ENCODE results near the gene IQSEC1. TPM values are rescaled to one million over a fixed set of nuclear protein-coding genes. Genes with fewer than 3 reads are reported as not detected.

The IQSEC1 gene
- total RNA-seq, 4 donors from 2014 or later, result 33.6 to 72.0 (median 55.9) TPM

DNA sequence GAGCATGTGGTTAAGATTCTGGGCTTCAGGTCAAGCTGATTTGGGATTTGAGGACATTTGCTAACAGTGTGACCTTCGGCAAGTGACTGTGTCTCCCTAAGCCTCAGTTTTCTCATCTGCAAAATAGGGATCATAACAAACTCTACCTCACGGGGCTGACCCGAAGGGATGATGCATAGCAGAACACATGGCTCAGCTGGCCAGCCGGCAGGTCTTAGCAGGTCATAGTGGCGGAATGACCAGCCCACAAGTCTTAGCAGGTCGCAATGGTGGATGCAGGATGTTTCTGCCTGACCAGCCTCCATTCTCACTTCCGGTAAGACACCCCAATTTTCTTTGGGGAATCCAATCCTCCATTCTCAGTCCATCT is 63.3 kb downstream of the IQSEC1 start:
- TF ChIP-seq, protein P1, sequence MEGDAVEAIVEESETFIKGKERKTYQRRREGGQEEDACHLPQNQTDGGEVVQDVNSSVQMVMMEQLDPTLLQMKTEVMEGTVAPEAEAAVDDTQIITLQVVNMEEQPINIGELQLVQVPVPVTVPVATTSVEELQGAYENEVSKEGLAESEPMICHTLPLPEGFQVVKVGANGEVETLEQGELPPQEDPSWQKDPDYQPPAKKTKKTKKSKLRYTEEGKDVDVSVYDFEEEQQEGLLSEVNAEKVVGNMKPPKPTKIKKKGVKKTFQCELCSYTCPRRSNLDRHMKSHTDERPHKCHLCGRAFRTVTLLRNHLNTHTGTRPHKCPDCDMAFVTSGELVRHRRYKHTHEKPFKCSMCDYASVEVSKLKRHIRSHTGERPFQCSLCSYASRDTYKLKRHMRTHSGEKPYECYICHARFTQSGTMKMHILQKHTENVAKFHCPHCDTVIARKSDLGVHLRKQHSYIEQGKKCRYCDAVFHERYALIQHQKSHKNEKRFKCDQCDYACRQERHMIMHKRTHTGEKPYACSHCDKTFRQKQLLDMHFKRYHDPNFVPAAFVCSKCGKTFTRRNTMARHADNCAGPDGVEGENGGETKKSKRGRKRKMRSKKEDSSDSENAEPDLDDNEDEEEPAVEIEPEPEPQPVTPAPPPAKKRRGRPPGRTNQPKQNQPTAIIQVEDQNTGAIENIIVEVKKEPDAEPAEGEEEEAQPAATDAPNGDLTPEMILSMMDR (IDR thresholded peaks at IDR 0.05), result no peak
- DNase-seq (ENCODE audit: low spot score) (no peak), ATAC-seq (ENCODE audit: low FRiP score) (no peak)

- TF ChIP-seq, protein P1 (IDR thresholded peaks at IDR 0.05), result no peak
- ATAC-seq (ENCODE audit: low FRiP score) (no peak), DNase-seq (ENCODE audit: low spot score) (no peak)
These were observed 63.9 kb downstream of the IQSEC1 start for GRCh38 chr3:13009132-13009945.

DNA sequence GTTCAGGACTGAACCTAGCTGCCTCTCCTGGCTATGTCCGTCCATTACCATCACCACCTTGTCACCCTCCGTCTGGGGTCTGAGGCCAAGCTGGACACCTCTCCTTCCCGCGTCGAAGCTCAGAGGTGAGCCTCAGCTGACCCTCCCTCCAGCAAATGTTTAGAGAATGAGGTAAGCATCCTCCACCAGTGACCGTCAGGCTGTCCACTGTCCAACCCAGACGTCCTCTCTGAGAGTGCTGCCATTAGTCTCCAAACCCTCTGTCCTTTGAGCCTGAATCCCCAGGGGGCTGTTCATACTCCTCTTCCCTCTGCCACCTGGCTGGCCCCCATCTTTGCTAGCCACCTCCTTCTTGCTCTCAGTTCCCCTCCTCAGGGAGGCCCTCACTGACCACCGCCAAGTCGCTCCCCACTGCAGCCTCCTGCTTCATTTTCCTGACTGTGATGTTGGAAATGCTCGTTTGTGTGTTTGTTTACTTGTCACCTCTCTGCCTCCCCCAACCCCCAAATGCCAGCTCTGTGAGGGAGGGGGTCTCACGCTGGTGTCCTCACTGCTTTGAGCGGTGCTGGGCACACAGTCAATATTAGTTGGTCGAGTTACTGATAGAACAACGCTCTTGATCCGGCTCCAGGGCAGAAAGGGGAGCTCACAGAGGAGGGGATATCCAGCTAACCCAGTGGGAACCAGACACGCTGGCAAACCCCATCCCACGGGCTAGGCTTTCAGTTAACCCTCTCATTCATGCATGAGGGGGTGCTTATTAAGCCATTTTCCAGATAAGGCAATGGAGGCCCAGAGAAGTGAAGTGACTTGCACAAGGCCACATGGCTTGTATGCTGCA is 64.9 kb downstream of the IQSEC1 start:
- ATAC-seq (ENCODE audit: low FRiP score) (no peak), DNase-seq (ENCODE audit: low spot score) (no peak)
- TF ChIP-seq, protein P1 (IDR thresholded peaks at IDR 0.05), result no peak

DNA sequence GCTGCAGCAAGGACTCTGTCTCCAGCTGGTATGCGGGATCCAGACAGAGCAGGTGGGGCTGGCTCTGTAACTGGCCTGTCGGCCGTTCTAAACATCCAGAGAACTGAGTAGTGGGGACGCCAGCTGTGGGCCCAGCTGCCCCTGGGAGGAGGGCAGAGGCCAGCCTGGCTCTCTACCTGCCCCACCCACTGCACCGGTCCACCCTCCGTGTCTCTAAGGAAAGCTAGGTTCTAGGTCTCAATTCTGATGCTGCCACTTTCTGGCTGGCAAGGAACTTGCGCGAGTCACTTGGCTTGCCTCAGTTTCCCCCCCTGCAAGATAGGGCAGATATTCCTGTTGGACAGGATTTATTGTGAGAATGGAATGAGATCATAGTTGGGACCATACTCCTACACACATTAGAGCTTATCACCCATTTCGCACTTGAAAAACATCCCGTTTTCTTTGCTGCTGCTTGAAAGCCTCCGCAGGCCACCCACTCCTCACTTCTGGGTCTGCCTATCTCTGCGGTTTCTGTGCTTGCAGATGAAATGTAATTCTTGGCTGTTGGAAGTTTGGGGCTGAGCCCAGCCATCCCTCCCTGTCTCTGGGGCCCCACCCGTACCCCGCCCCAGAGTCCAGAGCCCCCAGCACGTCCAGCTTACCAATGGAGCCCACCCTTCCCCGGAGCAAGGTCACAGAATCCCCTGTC is 65.8 kb downstream of the IQSEC1 start:
- ATAC-seq (ENCODE audit: low FRiP score) (no peak), DNase-seq (ENCODE audit: low spot score) (no peak)
- TF ChIP-seq, protein P1 (IDR thresholded peaks at IDR 0.05), result no peak

GRCh38 chr3:13006216-13006990 is 66.8 kb downstream of the IQSEC1 start:
- TF ChIP-seq, protein P1 (IDR thresholded peaks at IDR 0.05), result no peak
- DNase-seq (ENCODE audit: low spot score), result no peak

GRCh38 chr3:13005301-13005700 is 67.9 kb downstream of the IQSEC1 start:
- DNase-seq (ENCODE audit: low spot score) (no peak), ATAC-seq (ENCODE audit: low FRiP score) (no peak)
- TF ChIP-seq, protein P1 (IDR thresholded peaks at IDR 0.05), result no peak

More at GRCh38 chr3:13006216-13006990, 66.8 kb downstream of the IQSEC1 start:
- ATAC-seq (ENCODE audit: low FRiP score), result no peak

Measured in omental fat pad (tissue), 4 donors.